ENCODE measurements around the gene SEL1L3. TPM values are rescaled to one million over a fixed set of nuclear protein-coding genes. Genes with fewer than 3 reads are reported as not detected.
A peak's percentile ranks its signal among the peaks of the same experiment; 100 is the strongest.
"Not testable (repeated sequence)": the region's sequence is repeated elsewhere in the genome, so short reads cannot be mapped to it uniquely, and the experiment has no call there.

Gene SEL1L3
- total RNA-seq, 1 donor from 2014 or later, result 8.3 TPM

DNA sequence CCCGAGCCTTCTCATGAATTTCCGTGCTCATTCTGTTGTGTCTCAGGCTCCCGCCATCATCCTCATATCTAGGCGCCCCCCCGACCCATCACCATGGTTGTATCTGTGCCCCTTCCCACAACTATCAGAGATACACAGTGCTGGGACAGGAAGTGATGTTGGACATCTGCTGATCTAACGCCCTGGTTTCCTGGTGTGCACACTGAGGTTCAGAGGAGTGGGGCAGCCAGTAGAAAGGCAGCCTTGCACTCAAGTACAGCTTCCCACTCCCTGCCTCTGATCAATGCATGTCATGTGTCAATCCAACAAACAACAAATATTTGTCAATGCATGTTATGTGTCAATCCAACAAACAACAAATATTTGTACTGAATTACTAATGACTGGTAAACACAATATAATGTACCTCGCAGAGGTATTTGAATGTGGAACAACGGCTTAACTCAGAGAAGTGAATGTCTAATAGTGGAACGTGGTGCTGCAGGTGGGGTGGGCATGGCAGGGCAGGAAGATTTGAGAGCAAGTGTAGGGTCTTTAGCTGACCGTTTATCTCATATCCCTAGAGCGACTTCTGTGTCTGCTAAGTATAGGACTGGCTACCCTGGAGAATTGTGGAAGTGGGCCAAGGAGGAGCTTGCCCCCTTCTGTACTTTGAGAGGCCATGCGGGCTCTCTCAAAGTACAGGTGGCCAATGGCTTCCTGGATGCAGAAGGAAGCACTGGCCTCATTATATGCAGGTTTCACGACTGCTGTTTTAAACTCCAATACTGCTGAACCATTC lies 10.3 kb upstream of the SEL1L3 start:
- no peak for TF ChIP-seq POLR2AphosphoS5 (IDR thresholded peaks at IDR 0.05; ENCODE audit: insufficient read depth in 1 of 2, low read depth in 1 of 2)
- no peak for TF ChIP-seq POLR2A (IDR thresholded peaks at IDR 0.05)
- TF ChIP-seq CTCF (IDR thresholded peaks at IDR 0.05), result no peak
- DNase-seq (ENCODE audit: extremely low spot score in 2 of 2), result no peak

DNA sequence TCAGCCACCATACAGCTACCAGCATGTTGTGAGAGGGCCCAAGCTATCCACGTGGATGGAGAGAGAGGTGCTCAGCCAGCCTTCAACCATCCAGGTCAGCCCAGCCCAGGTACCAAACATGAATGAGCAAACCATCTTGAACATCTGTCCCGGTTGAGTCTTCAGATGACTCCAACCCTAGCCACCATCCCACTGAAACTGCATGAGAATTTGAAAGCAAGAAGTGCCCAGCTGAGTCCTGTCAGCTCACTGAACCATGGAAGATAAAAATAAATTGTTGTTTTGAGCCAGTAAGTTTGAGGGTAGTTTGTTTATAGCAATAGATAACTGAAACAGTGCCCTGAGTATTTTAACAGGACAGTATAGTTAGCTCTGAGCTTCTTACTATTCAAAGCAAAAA lies 7.3 kb upstream of the SEL1L3 start:
- Histone ChIP-seq H3K4me3 (no peak overlapping the region), H3K4me1 (no peaks in the 10 kb centered on the region), H3K9me3 (no peaks in the 10 kb centered on the region), H3K27me3 (no peaks in the 10 kb centered on the region), H3K27ac (no peak overlapping the region), H3K36me3 (no peaks in the 10 kb centered on the region)
- intact Hi-C loops (cut with DNase I), result no loop called here
- no peak for DNase-seq (ENCODE audit: extremely low spot score in 2 of 2)
- TF ChIP-seq POLR2A (IDR thresholded peaks at IDR 0.05), result no peak
- no peak for TF ChIP-seq POLR2AphosphoS5 (IDR thresholded peaks at IDR 0.05; ENCODE audit: insufficient read depth in 1 of 2, low read depth in 1 of 2)
- no peak for TF ChIP-seq CTCF (IDR thresholded peaks at IDR 0.05)

More for the DNA sequence above, 10.3 kb upstream of the SEL1L3 start:
- Histone ChIP-seq H3K4me3 (no peak overlapping the region), H3K27ac (no peak overlapping the region), H3K27me3 (no peaks in the 10 kb centered on the region), H3K36me3 (no peaks in the 10 kb centered on the region), H3K9me3 (no peaks in the 10 kb centered on the region), H3K4me1 (no peaks in the 10 kb centered on the region)
- intact Hi-C loops (cut with DNase I), result no loop called here

DNA sequence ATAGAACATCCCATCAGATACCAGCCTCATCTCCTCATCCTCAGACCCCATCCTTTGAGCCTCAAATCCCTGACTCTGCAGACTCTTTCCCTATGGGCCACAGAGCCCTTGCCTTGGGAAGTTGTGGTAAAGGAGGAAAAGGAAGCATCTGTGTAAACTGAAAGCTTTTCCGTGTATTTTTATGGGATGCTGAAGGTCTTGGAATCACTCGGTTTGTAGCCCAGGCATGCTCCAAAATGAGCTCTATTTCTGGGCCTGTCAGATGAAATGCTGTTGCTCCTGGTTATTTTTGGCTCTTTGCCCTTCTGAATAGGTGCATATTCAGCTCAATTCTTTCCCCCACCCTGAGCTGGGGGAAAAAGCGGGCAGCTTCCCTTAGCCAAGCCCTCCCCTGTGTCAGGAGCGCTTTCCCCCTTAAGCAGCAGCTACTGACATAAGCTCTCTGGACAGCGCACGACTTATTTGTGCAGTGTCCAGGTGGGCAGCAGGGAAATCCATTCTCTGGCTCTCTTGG lies 5.0 kb upstream of the SEL1L3 start:
- Histone ChIP-seq H3K36me3 (no peaks in the 10 kb centered on the region), H3K9me3 (no peaks in the 10 kb centered on the region), H3K4me3 (no peak overlapping the region), H3K27me3 (no peaks in the 10 kb centered on the region), H3K4me1 (no peaks in the 10 kb centered on the region), H3K27ac (no peak overlapping the region)
- intact Hi-C loops (cut with DNase I), result no loop called here
- TF ChIP-seq POLR2AphosphoS5 (IDR thresholded peaks at IDR 0.05; ENCODE audit: insufficient read depth in 1 of 2, low read depth in 1 of 2) (no peak), POLR2A (IDR thresholded peaks at IDR 0.05) (no peak), CTCF (IDR thresholded peaks at IDR 0.05) (no peak)
- DNase-seq (ENCODE audit: extremely low spot score in 2 of 2), result no peak

- H3K27ac ChIP-seq; H3K27me3 ChIP-seq; intact Hi-C loops (cut with DNase I); DNase-seq (ENCODE audit: extremely low spot score in 2 of 2); H3K4me3 ChIP-seq; H3K36me3 ChIP-seq; H3K9me3 ChIP-seq: not testable (repeated sequence)
- H3K4me1 ChIP-seq, result peaks cover 11% of the 10 kb centered on the region
Observed at GRCh38 chr4:25866401-25866800, 3.6 kb upstream of the SEL1L3 start.

- Histone ChIP-seq H3K9me3 (no peaks in the 10 kb centered on the region), H3K27ac (no peak overlapping the region), H3K27me3 (no peaks in the 10 kb centered on the region), H3K4me3 (no peak overlapping the region), H3K36me3 (no peaks in the 10 kb centered on the region), H3K4me1 (peaks cover 14% of the 10 kb centered on the region)
- intact Hi-C loops (cut with DNase I), result no loop called here
- no peak for DNase-seq (ENCODE audit: extremely low spot score in 2 of 2)
- no peak for TF ChIP-seq CTCF (IDR thresholded peaks at IDR 0.05)
- TF ChIP-seq POLR2AphosphoS5 (IDR thresholded peaks at IDR 0.05; ENCODE audit: insufficient read depth in 1 of 2, low read depth in 1 of 2), result peak in 1 of 2 donors; percentile 21
Observed at GRCh38 chr4:25865586-25865985, 2.8 kb upstream of the SEL1L3 start.
